GM12878 (cell line): ENCODE results near the gene SIPA1. TPM values are rescaled to one million over a fixed set of nuclear protein-coding genes. Genes with fewer than 3 reads are reported as not detected.
A peak's percentile ranks its signal among the peaks of the same experiment; 100 is the strongest.

Source experiments
- HDAC2 ChIP-seq: fragments of 200-600 bp; sonication (generic); IDR thresholded peaks from 2 replicates; pipeline ENCODE4 v1.6.1; 2017
- IKZF1 ChIP-seq: fragments of 450-650 bp; conservative IDR thresholded peaks from 2 replicates; pipeline ENCODE4 v1.6.1; 2017; ENCODE audit warnings: antibody characterized with exemption, mild to moderate bottlenecking
- IRF4 ChIP-seq: IDR thresholded peaks from 2 replicates; pipeline ENCODE4 v1.6.1; 2011; ENCODE audit warnings: low read depth, low read length
- NFIC ChIP-seq: IDR thresholded peaks from 2 replicates; pipeline ENCODE4 v1.6.1; 2012; ENCODE audit warnings: low read depth, mild to moderate bottlenecking, inconsistent platforms, low read length, moderate library complexity
- SREBF1 ChIP-seq: IDR thresholded peaks from 2 replicates; pipeline ENCODE4 v1.6.1; 2012; ENCODE audit warnings: mild to moderate bottlenecking, low read length
- polyA plus RNA-seq, 11 experiments: library from polyadenylated mRNA; depleted of rRNA in 4 of 11; unstranded in 6 of 11; stranded (reverse) in 5 of 11; fragments of >200 nt; fragmentation: Nextera tagmentation in 4 of 11; fragmentation: Illumina TruSeq in 1 of 11; extraction: Ambion mirVana in 4 of 11; extraction: Trizol in 1 of 11; gene quantifications; 1 replicate in 1 of 11; 2 replicates in 10 of 11; pipeline versions ENCODE4 v1.2.1 to v1.2.3, GENCODE V29; 2011 to 2016; ENCODE audit warnings: inconsistent platforms in 2 of 11, missing spikeins in 2 of 11, low read depth in 1 of 11
- total RNA-seq, 4 experiments: library from RNA; depleted of rRNA in 3 of 4; stranded (reverse); fragments of >200 nt in 3 of 4; fragmentation: Illumina TruSeq in 1 of 4; extraction: Trizol in 1 of 4; gene quantifications; 2 replicates each; pipeline versions ENCODE4 v1.2.1 to v1.2.3, GENCODE V29; 2013 to 2021
- TF ChIP-seq, protein P1 (sequence below): fragments of 450-650 bp; IDR thresholded peaks from 2 replicates; pipeline ENCODE4 v1.6.1; 2017; ENCODE audit warnings: mild to moderate bottlenecking, moderate library complexity

SIPA1 gene
- total and polyA plus RNA-seq, 10 of the 15 experiments (the other 5 are each of a cell fraction or from before 2014, with no cell fraction given) = 1.0 to 139 (median 33.4) TPM

DNA sequence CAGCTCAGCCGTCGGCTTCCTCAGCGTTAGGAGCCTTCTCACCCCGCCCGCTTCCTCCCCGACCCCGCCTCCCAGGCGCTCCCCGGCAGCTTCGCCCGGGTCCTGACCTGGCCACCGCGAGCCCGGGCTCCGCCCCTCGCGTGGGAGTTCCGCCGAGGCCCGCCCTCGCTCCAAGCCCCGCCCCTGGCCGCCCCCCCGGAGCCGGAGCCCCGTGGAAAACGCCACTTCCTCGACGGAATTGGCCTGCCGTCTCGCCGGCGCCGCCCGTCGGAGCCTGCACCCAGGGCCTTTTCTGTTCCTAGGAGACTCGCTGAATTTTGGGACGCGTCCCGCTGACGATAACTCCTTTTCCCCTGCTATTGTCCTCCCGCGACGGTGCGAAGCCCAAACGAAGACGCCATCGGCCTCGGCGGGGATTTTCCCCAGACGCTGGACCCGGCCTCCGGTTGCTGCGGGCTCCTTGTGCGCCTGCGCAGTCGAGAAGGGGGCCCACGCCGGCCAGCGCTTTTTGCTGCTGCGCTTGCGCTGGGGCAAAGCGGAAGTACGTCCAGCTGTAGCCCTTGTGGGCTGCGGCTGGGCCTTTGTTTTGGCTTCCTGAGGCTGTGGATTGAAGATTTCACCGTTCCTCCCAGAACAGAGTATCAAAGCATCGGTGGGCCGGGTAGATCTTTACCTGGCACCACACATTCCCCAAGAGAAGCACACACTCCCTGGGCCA, 14.8 kb downstream of the SIPA1 start (continued):
- TF ChIP-seq, protein P1, sequence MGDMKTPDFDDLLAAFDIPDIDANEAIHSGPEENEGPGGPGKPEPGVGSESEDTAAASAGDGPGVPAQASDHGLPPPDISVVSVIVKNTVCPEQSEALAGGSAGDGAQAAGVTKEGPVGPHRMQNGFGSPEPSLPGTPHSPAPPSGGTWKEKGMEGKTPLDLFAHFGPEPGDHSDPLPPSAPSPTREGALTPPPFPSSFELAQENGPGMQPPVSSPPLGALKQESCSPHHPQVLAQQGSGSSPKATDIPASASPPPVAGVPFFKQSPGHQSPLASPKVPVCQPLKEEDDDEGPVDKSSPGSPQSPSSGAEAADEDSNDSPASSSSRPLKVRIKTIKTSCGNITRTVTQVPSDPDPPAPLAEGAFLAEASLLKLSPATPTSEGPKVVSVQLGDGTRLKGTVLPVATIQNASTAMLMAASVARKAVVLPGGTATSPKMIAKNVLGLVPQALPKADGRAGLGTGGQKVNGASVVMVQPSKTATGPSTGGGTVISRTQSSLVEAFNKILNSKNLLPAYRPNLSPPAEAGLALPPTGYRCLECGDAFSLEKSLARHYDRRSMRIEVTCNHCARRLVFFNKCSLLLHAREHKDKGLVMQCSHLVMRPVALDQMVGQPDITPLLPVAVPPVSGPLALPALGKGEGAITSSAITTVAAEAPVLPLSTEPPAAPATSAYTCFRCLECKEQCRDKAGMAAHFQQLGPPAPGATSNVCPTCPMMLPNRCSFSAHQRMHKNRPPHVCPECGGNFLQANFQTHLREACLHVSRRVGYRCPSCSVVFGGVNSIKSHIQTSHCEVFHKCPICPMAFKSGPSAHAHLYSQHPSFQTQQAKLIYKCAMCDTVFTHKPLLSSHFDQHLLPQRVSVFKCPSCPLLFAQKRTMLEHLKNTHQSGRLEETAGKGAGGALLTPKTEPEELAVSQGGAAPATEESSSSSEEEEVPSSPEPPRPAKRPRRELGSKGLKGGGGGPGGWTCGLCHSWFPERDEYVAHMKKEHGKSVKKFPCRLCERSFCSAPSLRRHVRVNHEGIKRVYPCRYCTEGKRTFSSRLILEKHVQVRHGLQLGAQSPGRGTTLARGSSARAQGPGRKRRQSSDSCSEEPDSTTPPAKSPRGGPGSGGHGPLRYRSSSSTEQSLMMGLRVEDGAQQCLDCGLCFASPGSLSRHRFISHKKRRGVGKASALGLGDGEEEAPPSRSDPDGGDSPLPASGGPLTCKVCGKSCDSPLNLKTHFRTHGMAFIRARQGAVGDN = peak; percentile 92
- no peak for TF ChIP-seq IRF4
- TF ChIP-seq NFIC = no peak
- TF ChIP-seq IKZF1 = peak; percentile 99
- TF ChIP-seq SREBF1 = no peak
- TF ChIP-seq HDAC2 = no peak
